Measurements from ENCODE around the gene TBC1D5.

- TF ChIP-seq POLR2A (IDR thresholded peaks at IDR 0.05) (no peak), CTCF (IDR thresholded peaks at IDR 0.05) (no peak), POLR2AphosphoS5 (IDR thresholded peaks at IDR 0.05) (no peak), EP300 (IDR thresholded peaks at IDR 0.05) (no peak)
Observed at GRCh38 chr3:17590465-17590864, 152.0 kb downstream of the TBC1D5 start.

Data from sigmoid colon (tissue), 4 donors.